K562 (cell line): Measurements from ENCODE around the gene RNASE2.

Experiments
- BCL6 ChIP-seq: fragments of 250-450 bp; sonication (Bioruptor Pico); IDR thresholded peaks from 2 replicates; pipeline ENCODE4 v1.4.0; 2020
- GATA2 ChIP-seq: sonication (generic); formaldehyde crosslinking; IDR thresholded peaks from 2 replicates; pipeline ENCODE4 v1.4.0; 2020; ENCODE audit warnings: mild to moderate bottlenecking, missing genetic modification reagents
- KDM1A ChIP-seq, 2 experiments: fragments of 450-650 bp; IDR thresholded peaks; 2 replicates each; pipeline ENCODE4 v1.6.1; 2016; ENCODE audit warnings: mild to moderate bottlenecking in 2 of 2
- MTF1 ChIP-seq: fragments of 250-450 bp; sonication (Bioruptor Pico); IDR thresholded peaks from 2 replicates; pipeline ENCODE4 v1.9.0; 2021; ENCODE audit warnings: moderate library complexity, mild to moderate bottlenecking, inconsistent platforms, borderline replicate concordance
- PHB2 ChIP-seq: fragments of 450-650 bp; IDR thresholded peaks from 2 replicates; pipeline ENCODE4 v1.6.1; 2017; ENCODE audit warnings: low read depth
- PHTF2 ChIP-seq: fragments of 250-450 bp; sonication (Bioruptor Pico); IDR thresholded peaks from 2 replicates; pipeline ENCODE4 v1.5.0; 2021; ENCODE audit warnings: mild to moderate bottlenecking
- POLR2AphosphoS5 ChIP-seq: IDR thresholded peaks from 2 replicates; pipeline ENCODE4 v1.6.1; 2011; ENCODE audit warnings: mild to moderate bottlenecking, low read depth, low read length, moderate library complexity; ENCODE audit not compliant: control insufficient read depth, insufficient read depth
- TCF7 ChIP-seq: sonication (generic); IDR thresholded peaks from 2 replicates; pipeline ENCODE4 v1.6.1; 2016; ENCODE audit warnings: antibody characterized with exemption, borderline replicate concordance
- TEAD2 ChIP-seq: fragments of 450-650 bp; IDR thresholded peaks from 2 replicates; pipeline ENCODE4 v1.6.1; 2016; ENCODE audit warnings: missing genetic modification characterization, control low read depth, missing compliant biosample characterization
- ZNF282 ChIP-seq: sonication (generic); formaldehyde crosslinking; IDR thresholded peaks from 2 replicates; pipeline ENCODE4 v1.8.1; 2023; ENCODE audit warnings: missing genetic modification reagents

DNA sequence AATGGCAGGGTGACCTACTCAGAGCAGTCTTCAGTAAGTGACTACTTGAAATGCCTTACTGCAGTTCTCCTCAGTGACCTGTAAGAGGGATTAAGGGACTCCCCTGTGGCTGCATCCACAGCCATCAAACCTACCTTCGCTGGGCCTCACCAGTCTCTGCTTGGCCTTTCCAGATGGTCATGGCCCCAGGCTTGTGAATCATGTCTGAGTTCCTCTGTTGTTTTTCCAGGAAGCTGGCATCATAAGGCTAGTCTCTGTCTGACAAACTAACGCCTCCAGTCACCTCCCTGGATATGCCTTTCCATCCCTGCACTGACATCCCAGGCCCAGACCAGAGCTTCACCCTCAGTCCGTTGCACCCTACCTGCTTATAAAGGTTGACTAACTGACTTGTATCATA, 14.0 kb downstream of the RNASE2 start:
- TF ChIP-seq MTF1 (no peak), POLR2AphosphoS5 (no peak), TEAD2 (tag) (no peak), TCF7 (no peak), BCL6 (CRISPR knock-in tag) (no peak), KDM1A (IDR thresholded peaks at IDR 0.05) (no peak), GATA2 (CRISPR knock-in tag) (no peak), ZNF282 (CRISPR knock-in tag) (no peak), PHTF2 (no peak), PHB2 (no peak)
